ENCODE data around the gene TLCD1. TPM values are rescaled to one million over a fixed set of nuclear protein-coding genes. Genes with fewer than 3 reads are reported as not detected.
"Not testable (repeated sequence)": the region's sequence is repeated elsewhere in the genome, so short reads cannot be mapped to it uniquely, and the experiment has no call there.

TLCD1 gene
- total RNA-seq, 1 donor from 2014 or later, result not detected

DNA sequence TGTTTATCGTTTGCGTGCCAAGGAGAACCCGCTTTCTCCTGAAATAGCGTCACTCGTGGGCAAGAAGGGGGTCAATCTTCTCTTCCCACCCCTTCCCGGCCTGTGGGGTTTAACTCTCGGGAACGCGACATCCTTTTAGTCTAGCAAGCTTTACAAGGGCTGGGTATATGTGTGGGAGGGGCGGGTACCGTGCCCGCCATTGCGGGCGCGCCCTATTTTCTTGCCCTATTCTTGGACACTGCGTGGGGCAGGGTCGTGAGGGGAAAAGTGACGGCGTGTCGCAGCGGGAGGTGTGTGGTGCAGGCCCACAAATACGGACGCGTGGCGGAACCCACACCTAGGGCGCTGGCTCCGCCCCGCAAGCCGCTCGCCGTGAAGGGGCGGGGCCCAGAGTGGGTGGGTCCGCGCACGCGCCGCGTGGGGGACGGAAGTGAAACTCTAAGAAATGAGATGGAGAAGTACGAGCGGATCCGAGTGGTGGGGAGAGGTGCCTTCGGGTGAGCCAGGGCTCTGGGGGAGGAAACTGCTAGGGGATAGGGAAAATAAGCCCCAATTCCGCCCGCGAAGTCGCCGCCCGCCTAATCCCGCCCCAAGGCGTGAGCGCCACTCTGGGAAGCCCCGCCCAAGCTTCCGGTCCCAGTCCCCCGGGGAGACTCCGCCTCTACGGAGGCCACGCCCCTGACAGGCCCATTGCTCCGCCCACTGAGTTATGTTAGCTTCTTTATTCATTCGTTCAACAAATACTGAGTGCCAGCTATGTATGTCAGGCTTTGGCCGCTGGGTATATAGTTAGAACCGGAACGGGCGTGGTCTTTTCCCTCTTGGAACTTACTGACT, 2.5 kb upstream of the TLCD1 start, which contains the start of gene NEK8:
Gene NEK8 (plus strand): TSS at position 425 of the 837 bp plus-strand sequence. CDS start 26 bp downstream, at position 451.
- DNase-seq, result peak; percentile 82

DNA sequence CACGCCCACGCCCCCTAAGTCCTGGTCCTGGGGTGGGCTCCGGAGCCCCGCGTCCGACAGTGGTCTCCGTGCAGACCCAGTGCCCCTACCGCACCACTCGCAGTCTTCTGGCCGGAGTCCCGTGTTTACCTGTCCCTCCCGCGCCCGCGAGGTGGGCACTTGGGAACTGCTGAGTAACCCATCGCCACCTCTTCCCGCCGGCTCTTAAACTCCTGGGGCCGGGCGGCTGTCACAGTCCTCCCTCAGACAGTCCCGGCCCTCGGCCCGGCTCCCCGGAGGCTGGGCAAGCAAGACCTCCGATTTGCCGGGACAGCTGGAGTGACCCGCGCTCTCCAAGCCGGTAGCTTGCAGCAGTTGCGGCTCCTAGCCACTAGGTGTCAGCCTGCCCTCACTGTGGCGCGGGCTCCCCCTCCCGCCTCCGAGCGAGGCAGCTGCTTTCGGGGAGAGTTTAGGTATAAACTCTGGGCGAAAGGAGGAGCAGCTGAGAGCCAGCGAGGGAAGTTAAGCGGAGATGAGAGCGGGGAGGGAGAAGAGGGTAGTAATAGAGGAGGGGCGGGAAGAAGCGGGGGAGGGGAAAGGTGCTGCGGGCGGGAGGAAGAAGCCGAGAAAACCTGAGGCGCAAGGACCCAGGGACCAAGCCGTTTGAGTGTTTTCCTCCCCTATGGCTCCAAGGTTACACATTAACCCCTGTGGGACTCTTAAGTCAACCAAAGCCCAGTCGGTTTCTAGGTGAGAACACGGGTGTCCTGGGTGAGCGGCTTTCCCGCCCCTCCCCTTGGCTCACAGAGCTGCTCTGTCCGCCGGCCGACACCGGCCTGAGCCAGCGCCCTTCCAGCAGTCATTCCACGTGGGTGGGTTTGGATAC, 826 bp upstream of the TLCD1 start:
- DNase-seq, result peak; percentile 91

- DNase-seq, result no peak
Measured at GRCh38 chr17:28725660-28726225, 290 bp downstream of the TLCD1 start.

DNA sequence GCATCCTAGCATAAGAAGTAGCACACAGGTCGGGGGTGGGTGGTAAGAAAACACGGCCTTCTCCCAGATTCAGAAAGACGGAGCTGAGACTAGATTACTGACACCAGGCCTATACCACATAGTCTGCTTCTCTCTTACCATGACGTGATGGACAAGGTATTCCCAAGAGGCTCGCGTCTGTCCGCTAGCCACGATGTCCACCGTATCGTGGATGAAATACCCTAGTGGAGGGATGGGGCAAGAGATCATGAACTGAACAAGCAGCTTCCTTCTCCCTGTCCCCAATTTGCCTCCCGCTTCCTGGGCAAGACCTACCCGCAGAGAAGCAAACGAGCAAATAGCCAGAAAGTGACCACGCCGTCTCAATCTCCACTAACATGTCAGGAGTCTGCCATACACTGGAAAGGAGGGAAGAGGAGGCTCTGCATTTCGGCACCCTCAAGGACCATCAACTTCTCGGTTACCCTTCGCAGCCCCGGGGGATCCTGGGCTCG, 820 bp downstream of the TLCD1 start:
- DNase-seq, result no peak

DNA sequence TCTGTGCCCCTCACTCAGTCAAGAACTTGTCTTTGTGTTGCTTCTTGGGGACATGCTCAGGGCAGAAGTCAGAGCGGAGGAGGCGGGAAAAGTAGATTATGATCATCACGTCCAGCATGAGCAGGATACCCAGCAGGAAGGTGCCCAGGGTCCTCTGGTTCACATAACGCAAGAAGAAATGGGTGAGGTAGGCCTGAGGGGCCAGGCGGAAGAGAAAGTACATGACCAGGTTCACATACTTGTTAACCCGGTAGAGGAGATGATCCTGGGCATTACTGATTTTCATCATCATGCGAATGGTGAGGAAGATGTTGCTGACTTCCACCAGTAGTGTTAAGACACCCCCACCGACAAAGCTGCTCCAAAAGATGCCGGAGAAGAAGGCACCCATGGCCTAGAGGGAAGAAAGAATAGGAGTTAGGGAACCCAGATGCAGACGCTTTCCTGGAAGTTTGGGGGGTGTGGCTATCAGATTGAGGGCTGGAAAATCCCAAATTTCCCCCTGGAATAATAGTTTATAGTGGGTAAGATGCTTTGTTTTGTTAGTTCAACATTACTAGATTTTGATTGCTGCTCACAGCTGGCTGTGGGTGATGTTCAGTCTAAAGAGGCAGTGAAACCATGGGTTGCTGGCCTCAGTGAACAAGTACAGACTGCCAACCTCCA, 1.4 kb downstream of the TLCD1 start:
- DNase-seq, result no peak

GRCh38 chr17:28723836-28724499, 2.1 kb downstream of the TLCD1 start:
- DNase-seq, result not testable (repeated sequence)

DNA sequence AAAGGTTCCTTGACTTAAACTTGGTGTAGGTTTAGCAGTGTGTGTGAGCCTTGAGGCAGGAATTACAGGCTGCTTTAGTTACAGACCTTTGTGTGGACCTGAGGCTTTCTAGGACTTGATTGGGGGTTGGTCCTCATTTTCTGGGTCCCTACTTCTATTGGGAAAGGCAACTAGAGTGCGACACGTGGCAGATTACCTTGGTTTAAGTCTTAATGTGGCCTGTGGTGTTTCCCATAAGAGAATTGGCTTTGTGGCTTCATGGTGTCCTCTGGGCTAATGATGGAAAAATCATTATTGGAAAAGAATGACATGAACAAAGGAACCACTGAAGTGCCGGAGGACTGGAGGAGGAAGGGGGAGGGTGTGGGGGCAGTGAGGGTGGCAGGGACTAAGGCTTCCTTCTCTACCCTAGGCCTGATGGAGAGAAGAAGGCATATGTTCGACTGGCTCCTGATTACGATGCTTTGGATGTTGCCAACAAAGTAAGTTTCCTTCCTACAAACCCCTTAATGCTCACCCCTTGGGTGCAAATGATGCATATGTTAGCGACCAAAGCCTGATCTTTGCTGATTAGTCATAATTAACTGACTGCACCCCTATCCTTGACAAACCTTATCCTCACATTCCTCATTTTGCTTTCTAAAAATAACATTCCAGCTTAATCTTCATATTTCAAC, 2.7 kb downstream of the TLCD1 start:
- no peak for DNase-seq

- DNase-seq, result no peak
Measured at GRCh38 chr17:28722417-28723158, 3.4 kb downstream of the TLCD1 start.

GRCh38 chr17:28720997-28721329, 5.1 kb downstream of the TLCD1 start:
- not testable (repeated sequence) for DNase-seq

DNA sequence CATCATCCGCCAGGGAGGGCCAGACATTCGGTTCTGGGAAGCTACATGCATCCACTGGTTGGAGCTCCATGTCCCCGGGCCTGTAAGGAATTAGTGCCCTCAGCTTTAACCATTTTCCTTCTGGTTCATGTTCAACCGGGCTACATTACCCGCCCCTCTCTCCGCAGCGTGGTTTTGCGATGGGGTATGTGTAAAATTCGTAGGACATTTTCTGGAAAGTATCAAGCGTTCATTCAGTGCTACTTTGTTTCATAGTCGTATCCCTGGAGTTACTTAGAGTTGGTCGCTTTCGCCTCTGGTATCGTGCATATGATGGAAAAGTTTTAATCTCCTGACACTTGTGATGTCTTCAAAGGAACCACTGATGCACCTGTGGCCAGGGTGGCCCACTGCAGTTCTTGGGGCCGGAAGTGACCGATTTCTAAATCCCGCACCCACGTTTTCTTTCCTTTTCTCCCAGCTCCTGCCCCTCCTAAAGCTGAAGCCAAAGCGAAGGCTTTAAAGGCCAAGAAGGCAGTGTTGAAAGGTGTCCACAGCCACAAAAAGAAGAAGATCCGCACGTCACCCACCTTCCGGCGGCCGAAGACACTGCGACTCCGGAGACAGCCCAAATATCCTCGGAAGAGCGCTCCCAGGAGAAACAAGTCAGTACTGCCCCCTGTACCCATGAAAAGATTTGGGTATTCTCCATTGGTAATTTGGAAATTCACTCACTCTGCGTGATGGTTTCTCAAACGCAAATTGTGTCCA, 5.6 kb downstream of the TLCD1 start:
- no peak for DNase-seq

- DNase-seq, result no peak
Measured at GRCh38 chr17:28719021-28719433, 7.0 kb downstream of the TLCD1 start.

- DNase-seq, result no peak
Measured at GRCh38 chr17:28718333-28719020, 7.6 kb downstream of the TLCD1 start.

DNA sequence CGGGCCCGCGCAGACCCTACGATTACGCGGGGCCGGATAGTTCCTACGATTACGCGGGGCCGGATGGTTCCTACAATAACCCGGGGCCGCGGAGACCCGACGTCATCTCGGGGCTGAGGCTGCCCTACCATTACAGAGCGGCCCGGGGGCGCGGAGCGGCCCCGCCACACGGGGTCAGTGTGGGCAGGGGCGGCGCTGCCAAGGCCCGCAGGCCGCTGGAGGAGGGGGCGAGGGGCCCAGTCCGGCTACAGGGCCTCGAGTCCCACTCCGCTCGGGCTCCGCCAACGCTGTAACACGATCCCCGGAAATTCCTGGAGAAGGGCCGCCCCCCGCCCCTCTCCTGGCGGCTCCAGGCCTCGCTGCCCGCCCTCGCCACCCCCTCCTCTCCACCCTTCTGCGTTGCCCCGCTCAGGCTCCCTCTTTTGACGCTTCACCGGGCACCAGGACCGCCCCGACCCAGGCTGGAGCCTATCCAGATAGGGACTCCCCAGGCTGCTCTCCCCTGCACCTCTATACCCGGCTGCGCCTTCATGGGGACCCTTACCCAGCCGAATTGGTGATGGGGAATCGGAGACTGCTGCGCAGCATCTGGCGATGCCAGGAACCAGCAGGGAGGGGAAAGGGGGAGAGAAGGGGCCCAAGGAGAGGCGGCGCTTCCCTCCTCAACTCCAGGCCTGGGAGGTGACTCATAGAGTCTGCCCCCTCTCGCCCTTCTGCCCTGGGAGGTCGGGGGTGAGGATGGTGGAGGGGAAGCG, 8.3 kb downstream of the TLCD1 start, which contains the start of gene RAB34:
Gene RAB34 (minus strand): TSS at position 291 of the 755 bp plus-strand sequence. CDS start 602 bp downstream, outside the sequence.
- DNase-seq, result no peak

GRCh38 chr17:28716740-28717577, 9.1 kb downstream of the TLCD1 start:
- DNase-seq, result no peak

DNA sequence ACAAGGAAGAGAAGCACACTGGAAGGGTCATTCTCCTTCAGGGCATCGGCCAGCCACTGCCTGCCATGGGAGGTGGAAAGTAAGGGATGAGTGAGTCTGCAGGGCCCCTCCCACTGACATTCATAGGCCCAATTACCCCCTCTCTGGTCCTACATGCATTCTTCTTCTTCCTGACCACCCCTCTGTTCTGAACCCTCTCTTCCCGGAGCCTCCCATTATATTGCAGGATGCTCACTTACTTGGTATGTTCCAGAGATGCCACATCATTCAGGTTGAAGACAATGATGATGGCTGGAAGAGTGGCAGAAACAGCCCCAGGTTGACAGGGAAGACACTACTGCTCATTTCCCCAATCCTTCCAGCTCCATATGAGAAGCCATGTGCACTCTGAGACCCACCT, 10.8 kb downstream of the TLCD1 start:
- no peak for DNase-seq

DNA sequence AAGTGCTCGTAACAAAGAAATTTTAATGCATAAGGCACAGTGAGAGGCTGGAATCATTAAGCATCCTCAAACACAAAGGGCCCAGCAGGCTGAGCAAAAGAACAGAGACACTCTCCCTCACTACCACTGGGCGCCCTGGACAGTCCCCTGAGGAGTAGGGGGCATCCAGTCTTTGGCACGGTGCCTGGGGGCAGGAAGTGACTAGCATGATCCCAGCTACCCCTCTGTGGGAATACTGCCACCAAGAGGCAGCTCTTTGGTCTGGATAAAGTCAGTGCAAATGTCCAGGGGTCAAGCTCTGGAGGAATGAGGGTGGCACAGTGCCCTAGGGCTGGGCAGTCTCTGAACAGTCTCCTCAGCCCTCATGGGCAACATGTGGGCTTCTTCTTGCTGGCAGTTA, 11.8 kb downstream of the TLCD1 start:
- DNase-seq, result no peak
